GM15510 (cell line): ENCODE measurements around the gene HEMGN.

Experiments used
- POLR2A ChIP-seq: IDR thresholded peaks from 3 replicates; pipeline ENCODE4 v1.6.1; 2011; ENCODE audit warnings: borderline replicate concordance; ENCODE audit not compliant: insufficient read length; ENCODE audit errors: extremely low read depth

Gene HEMGN

DNA sequence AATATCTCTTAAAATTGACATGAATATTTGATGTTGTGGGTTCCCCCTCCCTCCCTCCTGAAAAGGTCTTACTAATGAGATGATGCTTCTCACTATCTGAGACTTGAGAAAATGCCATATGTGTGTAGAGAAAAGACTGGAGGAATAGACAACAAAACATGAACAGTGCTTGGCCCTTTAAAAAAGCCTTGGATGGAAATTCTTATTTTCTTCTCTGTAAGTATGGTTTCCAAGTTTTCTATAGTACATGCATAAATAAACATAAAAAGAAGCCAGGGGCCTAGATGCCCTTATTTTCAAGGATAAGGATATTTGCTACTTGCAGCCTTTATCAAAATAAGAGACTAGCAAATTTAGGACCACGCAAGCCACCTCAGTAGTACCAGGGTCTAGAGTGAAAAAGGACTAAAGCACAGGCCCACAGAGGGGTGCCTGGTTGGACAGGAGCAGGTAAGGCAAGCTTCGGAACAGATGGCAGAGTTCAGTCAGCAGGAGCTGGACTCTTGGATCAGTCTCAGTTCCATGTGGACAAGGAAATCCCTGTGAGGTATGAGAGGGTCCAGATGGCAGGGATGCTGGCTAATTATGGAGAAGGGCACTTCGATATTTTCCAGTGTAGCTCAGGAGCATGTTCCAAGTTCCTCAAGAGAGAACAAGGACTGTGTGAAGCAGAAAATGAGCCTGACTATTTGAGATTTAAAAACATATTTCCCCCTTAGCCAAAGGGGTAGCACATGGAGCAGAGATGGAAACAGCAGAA lies 40.6 kb upstream of the HEMGN start:
- TF ChIP-seq POLR2A: no peak

DNA sequence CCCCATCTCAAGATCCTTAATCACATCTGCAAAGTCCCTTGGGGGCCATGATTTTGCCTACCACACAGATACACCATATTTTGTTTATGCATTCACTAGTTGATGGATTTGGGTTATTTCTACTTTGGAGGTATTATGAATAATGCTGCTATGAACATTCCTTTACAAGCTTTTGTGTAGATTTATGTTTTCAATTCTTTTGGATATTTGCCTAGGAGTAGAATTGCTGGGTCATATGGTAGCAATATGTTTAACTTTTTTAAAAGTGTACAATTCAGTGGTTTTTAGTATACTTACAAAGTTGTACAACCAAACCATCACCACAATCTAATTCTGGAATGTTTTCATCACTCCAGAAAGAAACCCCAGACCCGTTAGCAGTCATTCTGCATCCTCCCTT lies 37.4 kb upstream of the HEMGN start:
- no peak for TF ChIP-seq POLR2A

DNA sequence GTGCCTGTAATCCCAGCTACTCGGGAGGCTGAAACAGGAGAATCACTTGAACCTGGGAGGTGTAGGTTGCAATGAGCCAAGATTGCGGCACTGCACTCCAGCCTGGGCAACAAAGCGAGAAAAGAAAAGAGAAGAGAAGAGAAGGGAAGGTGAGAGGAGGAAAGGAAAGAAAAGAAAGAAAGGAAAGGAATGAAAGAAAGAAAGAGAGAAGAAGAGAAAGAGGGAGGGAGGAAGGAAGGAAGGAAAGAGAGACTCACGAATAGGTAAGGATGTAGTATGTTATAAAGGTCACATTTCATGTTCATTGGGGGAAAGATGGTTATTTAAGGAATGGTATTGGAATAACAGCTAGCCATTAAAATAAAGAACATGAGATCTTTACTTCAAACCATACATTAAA lies 34.8 kb upstream of the HEMGN start:
- TF ChIP-seq POLR2A: no peak

DNA sequence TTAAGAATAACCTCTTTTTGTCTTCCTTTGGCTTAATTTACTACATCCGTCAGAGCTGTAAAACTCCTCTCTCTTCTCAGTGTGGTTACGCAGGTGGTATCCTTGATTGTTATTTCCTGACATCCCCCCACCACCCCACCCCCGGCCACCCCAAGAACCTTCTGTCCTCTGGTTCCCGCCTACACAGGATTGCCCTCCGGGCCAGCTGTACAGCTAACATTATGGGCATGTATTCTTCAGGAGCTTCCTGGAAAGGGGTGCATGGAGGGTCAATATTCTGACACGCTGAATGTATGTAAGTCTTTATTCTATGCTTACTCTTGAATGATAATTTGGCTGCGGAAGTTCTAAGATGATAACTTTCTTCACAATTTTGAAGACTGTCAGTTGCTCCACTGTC lies 32.2 kb upstream of the HEMGN start:
- no peak for TF ChIP-seq POLR2A

DNA sequence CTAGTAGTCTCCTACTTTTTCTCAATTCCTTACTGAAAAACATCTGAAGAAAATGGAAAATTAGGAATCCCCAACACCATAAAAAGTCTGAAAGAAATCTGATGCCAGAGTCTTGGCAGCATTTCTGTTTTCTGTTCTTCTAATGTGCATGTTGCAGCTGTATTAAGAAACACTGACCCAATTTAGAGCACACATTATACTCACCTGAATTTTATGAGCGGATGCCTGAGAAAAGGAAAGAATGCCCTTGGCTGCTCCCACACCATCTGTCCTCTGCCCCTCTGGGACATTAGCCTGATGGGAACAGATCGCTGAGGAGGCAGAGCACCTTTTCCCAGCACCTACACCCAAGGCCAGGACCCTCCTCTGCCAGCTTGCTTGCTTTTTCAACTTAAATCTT lies 31.0 kb upstream of the HEMGN start:
- TF ChIP-seq POLR2A: no peak

DNA sequence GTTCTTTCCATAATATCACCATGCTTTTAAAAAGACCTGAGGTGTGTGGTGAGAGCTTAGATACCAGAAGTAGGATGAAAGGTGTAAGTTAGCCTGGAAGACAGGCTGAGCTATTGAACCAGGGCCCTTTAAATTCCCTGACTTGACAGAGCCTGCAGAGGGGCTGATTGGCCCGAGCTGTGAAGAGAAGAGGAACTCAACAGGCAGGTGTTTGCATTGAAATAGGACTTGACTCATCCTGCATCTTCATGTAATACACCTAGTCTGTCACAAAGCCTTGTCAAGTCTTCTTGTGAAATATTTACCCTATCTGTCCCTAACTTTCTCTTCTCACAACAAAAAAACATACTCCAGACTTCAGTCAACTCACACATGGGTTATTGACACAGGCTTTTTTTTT lies 28.5 kb upstream of the HEMGN start:
- TF ChIP-seq POLR2A: no peak

DNA sequence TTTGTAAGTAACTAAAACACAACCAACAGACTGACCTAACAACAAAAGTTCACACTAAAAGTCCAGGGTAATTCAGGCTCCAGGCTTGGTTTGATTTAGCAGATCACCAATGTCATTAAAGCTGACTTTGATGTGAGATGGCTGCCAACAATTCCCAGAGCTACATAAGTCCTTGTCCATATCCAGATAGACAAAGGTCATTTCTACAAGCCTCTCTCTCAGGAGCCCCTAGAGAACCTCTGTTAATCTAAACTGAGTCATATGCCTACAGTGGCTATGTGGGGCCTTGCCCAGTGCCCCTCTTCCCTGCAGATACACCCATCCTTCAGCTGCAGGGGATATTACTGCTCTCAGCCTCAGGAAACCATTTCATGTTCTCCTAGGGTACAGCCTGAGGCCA lies 26.9 kb upstream of the HEMGN start:
- TF ChIP-seq POLR2A: no peak

DNA sequence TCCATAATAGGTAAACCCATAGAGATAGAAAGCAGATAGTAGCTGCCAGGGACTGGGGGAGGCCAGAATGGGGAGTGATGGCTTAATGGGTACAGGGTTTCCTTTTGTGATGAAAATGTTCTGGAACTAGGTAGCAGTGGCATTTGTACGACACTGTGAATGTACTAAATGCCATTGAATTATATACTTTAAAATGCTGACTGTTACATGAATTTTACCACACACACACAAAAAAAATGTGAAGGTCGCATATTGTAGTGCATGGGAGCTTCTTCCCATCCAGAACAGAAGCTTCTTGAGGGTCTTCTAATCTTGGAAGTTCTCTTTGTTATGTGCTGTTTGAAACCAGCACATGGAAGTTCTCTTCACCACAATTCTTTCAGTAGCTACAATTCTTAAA lies 25.3 kb upstream of the HEMGN start:
- TF ChIP-seq POLR2A: no peak

DNA sequence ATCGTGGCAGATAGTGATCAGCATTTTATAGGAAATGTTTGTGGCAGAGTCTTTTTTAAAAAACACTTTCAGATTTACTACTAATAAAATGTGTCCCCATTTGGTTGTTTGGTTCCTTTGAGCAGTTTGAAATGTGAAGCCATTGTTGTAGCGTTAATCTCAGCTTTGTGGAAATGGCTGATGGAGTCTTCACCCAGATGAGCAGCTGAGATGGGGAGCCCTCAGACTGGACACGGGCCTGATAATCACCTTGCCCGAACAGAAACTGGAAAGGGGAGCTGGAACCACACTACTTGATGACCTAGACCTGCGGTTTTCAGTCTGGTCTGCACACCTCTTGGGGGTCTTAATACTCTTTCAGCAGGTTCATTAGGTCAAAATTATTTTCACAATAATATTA lies 24.6 kb upstream of the HEMGN start:
- no peak for TF ChIP-seq POLR2A

DNA sequence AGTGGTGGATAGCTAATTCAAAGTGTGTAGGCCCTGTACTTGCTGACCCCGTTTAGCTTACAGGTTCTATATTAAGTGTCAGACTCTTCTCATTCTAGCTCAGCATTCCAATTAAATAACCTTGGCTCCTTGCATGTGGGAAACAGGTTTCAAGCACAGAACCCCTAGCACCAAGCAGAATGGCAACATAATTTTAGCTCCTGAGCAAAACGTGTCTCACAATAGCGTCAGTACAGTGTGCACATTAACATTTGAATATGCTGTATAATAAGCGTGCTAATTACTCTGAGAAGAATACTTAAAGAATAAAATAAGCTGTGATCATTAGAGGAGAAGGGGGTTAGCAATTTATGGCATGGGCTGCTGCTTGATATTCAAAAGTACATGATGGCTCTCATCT lies 24.2 kb upstream of the HEMGN start:
- no peak for TF ChIP-seq POLR2A

DNA sequence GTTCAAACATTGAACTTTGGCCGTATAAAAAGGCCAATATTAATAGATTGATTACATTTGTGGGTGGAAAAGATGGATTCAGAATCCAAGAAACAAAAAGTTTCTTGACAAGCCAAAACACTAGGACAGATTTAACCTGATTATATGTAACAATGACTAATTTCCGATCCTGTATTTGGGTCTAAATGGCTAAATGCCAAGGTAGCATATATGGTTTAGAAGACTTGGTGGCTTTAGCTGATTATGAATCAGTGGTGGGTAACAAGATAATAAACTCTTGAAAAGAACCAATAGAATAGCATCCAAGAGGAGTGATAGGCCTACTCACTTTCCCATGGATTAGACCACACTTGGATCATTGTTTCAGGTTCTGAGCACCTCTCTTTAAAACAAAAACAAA lies 23.4 kb upstream of the HEMGN start:
- no peak for TF ChIP-seq POLR2A

DNA sequence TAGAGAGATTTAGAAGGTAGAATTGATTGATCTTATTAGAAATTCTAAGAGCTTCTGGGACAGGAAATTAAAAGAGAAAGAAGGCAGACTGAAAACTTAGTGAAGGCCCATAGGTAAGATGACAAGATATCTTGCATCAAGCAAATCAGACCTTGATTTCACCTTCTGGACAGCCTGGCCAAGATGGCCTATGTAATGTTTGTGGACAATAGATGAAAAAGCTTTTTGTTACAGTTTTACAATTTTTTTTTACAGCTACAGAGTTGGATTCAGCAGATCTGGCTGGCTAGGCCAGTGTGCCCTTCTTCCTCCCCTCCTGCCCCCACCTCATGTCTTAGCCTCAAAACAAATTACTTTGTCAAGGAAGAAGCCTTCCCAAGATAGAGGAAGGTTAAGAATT lies 21.6 kb upstream of the HEMGN start:
- TF ChIP-seq POLR2A: no peak

DNA sequence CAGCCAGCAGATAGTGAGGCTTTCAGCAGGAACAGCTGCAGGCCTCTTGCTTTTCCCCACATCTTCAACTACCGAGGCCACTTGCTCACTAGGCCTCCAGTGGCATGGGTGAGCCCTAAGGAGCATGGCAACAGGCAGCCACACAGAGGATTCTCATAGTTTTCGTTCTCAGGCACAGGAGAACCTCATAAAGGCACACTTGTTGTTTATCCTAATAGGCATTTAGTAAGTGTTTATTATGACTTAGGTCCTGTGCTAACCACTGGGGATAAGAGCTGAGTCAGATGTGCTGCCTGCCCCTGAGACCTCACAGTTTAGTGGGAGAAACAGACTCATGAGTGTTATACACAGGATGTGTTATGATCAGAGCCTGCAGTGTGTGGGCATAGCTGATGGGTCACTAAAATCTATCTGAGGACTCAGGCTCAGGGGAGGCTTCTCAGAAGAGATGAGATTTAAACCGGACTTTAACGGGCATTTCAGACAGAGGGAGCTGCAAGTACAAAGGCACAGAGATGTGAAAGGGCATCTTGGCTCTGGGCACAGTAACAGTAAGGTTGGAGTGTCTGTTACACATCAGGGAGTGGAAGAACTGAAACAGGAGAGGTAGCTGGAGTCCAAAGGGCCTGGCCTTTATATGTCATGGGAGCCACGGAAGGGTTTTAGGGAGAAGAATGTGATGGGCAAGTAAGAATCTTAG lies 21.0 kb upstream of the HEMGN start:
- TF ChIP-seq POLR2A: no peak

DNA sequence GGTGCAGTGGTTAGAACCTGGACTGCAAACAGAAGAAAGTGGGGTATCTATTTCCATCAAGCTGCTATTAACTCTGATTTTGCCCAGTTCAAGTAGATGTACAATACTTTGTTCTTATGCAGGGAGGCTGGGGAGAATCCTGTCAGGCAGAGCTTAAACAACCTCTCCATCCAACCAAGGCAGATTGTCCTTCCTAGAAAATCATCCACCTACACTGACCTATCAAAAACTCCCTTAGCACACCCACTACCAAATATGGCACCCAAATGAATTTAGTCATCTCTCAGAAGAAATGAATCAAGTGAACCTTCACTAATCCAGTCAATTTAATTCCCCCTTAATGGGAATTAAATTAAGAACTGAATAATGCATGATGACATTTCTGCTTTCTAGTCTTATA lies 18.4 kb upstream of the HEMGN start:
- TF ChIP-seq POLR2A: no peak

DNA sequence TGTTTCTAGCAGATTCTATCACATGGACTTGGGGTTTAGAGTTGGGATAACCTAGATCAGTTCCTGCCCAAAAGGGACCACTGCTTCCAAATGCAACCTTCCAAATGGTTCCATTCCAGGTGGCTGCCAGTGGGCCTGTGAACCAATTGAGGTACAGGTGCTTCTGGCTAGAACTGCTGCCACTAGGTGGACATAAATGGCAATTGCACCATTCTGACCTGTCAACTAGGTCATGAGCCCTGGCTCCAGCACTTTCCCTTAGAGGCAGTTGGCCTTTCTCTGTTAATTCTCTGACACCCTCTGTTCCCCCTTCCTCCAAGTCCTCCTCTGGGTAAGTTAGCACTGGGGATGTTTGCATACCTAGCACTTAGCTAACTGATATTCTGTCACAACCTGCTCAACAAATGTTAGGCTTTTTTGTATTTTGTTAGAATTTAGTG lies 16.6 kb upstream of the HEMGN start:
- TF ChIP-seq POLR2A: no peak

DNA sequence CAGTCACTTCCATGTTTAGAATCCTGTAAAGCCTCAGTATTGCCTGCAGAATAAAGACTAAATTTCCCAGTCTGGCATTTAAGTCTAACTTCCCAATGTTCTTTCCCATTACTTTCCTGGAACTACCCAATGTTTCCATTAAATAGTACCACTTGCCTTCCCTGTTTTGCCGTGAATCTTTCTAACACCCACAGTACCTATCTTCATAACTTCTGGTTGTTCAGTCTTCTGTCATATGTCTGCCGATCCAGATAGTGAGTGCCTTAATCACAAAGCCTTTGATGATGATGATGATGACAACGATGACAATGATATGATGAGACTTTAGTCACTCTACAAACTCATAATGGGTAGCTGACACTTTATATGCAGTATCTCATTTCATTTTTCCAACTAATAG lies 6.6 kb upstream of the HEMGN start:
- no peak for TF ChIP-seq POLR2A
